Amygdala (tissue), 56 donors: Measurements from ENCODE around the gene PIGB.
"Not testable (repeated sequence)": the region's sequence is repeated elsewhere in the genome, so short reads cannot be mapped to it uniquely, and the experiment has no call there.

Source experiments
- DNase-seq, 56 donors: peaks; one replicate each; lab custom pipeline; 2025; lab: John Stamatoyannopoulos, UW

The PIGB gene

GRCh38 chr15:55372701-55373440 lies 53.8 kb downstream of the PIGB start:
- no peak for DNase-seq

- DNase-seq, result no peak
These were observed 60.1 kb downstream of the PIGB start for GRCh38 chr15:55379095-55379494.

- DNase-seq, result no peak
These were observed 62.6 kb downstream of the PIGB start for GRCh38 chr15:55381595-55381994.

GRCh38 chr15:55383687-55384086 lies 64.7 kb downstream of the PIGB start:
- DNase-seq, result no peak

GRCh38 chr15:55387027-55387426 lies 68.0 kb downstream of the PIGB start:
- DNase-seq, result no peak

GRCh38 chr15:55389264-55389607 lies 70.2 kb downstream of the PIGB start:
- no peak for DNase-seq

- DNase-seq, result no peak
These were observed 75.7 kb downstream of the PIGB start for GRCh38 chr15:55394694-55395093.

GRCh38 chr15:55398243-55398642 lies 79.2 kb downstream of the PIGB start:
- DNase-seq, result no peak

GRCh38 chr15:55400050-55400449 lies 81.0 kb downstream of the PIGB start:
- DNase-seq, result not testable (repeated sequence)

- DNase-seq, result no peak
These were observed 82.8 kb downstream of the PIGB start for GRCh38 chr15:55401786-55402246.

GRCh38 chr15:55402707-55403106 lies 83.7 kb downstream of the PIGB start:
- no peak for DNase-seq

- no peak for DNase-seq
These were observed 84.5 kb downstream of the PIGB start for GRCh38 chr15:55403531-55403930.
